ENCODE measurements around the gene MPPE1. TPM values are rescaled to one million over a fixed set of nuclear protein-coding genes. Genes with fewer than 3 reads are reported as not detected.
"Not testable (repeated sequence)": the region's sequence is repeated elsewhere in the genome, so short reads cannot be mapped to it uniquely, and the experiment has no call there.

The MPPE1 gene
- total and polyA plus RNA-seq, 2 experiments from 2014 or later, result 45.5 to 59.3 TPM

- peak overlapping the region; percentile 94 for H3K27ac ChIP-seq
- DNase-seq (ENCODE audit: low spot score), result no peak
- H3K9me3 ChIP-seq (ENCODE audit: low read depth), result no peaks in the 10 kb centered on the region
- H2AFZ ChIP-seq, result peak overlapping the region; percentile 24
- no peaks in the 10 kb centered on the region for H3K79me2 ChIP-seq
- H3K9me2 ChIP-seq (replicated peaks; ENCODE audit: insufficient read depth), result no peaks in the 10 kb centered on the region
- peaks cover 32% of the 10 kb centered on the region for H3K4me1 ChIP-seq (ENCODE audit: insufficient read depth)
- 34% methylated on average over 3 of the region's 3 CpGs for WGBS (ENCODE audit: low lambda C conversion rate, missing lambda C conversion rate)
- no peaks in the 10 kb centered on the region for H4K20me1 ChIP-seq (ENCODE audit: insufficient read depth, poor library complexity, severe bottlenecking)
- no peaks in the 10 kb centered on the region for H3K36me3 ChIP-seq (replicated peaks; ENCODE audit: insufficient read depth, low read depth)
- H3K4me3 ChIP-seq, result no peak overlapping the region
- TF ChIP-seq CTCF (IDR thresholded peaks at IDR 0.05; ENCODE audit: poor library complexity) (no peak), EZH2 (IDR thresholded peaks at IDR 0.05; ENCODE audit: borderline replicate concordance) (no peak), EZH2phosphoT487 (IDR thresholded peaks at IDR 0.05; ENCODE audit: low read depth, severe bottlenecking, unreplicated experiment) (no peak)
- H3K27me3 ChIP-seq, result no peaks in the 10 kb centered on the region
- H3K4me2 ChIP-seq, result peak overlapping the region; percentile 74
Observed at GRCh38 chr18:11946756-11947155, 38.6 kb upstream of the MPPE1 start.

GRCh38 chr18:11945834-11946659, 37.9 kb upstream of the MPPE1 start:
- peak overlapping the region; percentile 24 for H2AFZ ChIP-seq
- WGBS (ENCODE audit: low lambda C conversion rate, missing lambda C conversion rate), result 85% methylated on average over 22 of the region's 22 CpGs

GRCh38 chr18:11944786-11945185, 36.7 kb upstream of the MPPE1 start:
- no peaks in the 10 kb centered on the region for H3K27me3 ChIP-seq

More at GRCh38 chr18:11945834-11946659, 37.9 kb upstream of the MPPE1 start:
- not testable (repeated sequence) for H3K9me2 ChIP-seq (replicated peaks; ENCODE audit: insufficient read depth); H3K27me3 ChIP-seq; H3K9me3 ChIP-seq (ENCODE audit: low read depth); H3K79me2 ChIP-seq; H4K20me1 ChIP-seq (ENCODE audit: insufficient read depth, poor library complexity, severe bottlenecking); DNase-seq (ENCODE audit: low spot score); H3K4me3 ChIP-seq; H3K36me3 ChIP-seq (replicated peaks; ENCODE audit: insufficient read depth, low read depth)
- Histone ChIP-seq H3K4me1 (ENCODE audit: insufficient read depth) (peaks cover 28% of the 10 kb centered on the region), H3K27ac (peak overlapping the region; percentile 94), H3K4me2 (peak overlapping the region; percentile 74)

More at GRCh38 chr18:11944786-11945185, 36.7 kb upstream of the MPPE1 start:
- Histone ChIP-seq H4K20me1 (ENCODE audit: insufficient read depth, poor library complexity, severe bottlenecking) (no peaks in the 10 kb centered on the region), H3K9me2 (replicated peaks; ENCODE audit: insufficient read depth) (no peaks in the 10 kb centered on the region), H3K27ac (no peak overlapping the region), H3K79me2 (no peaks in the 10 kb centered on the region), H2AFZ (no peak overlapping the region), H3K4me3 (no peak overlapping the region), H3K4me2 (no peak overlapping the region), H3K9me3 (ENCODE audit: low read depth) (no peaks in the 10 kb centered on the region), H3K36me3 (replicated peaks; ENCODE audit: insufficient read depth, low read depth) (no peaks in the 10 kb centered on the region), H3K4me1 (ENCODE audit: insufficient read depth) (peaks cover 28% of the 10 kb centered on the region)
- TF ChIP-seq EZH2 (IDR thresholded peaks at IDR 0.05; ENCODE audit: borderline replicate concordance) (no peak), EZH2phosphoT487 (IDR thresholded peaks at IDR 0.05; ENCODE audit: low read depth, severe bottlenecking, unreplicated experiment) (no peak), CTCF (IDR thresholded peaks at IDR 0.05; ENCODE audit: poor library complexity) (no peak)
- DNase-seq (ENCODE audit: low spot score), result no peak
- 90% methylated on average over 5 of the region's 5 CpGs for WGBS (ENCODE audit: low lambda C conversion rate, missing lambda C conversion rate)

All from hepatocyte (in vitro differentiated cells).